ENCODE results near the gene ATF7IP2. TPM values are rescaled to one million over a fixed set of nuclear protein-coding genes. Genes with fewer than 3 reads are reported as not detected.

ATF7IP2 gene
- total RNA-seq, 1 donor from 2014 or later = 15.3 TPM

DNA sequence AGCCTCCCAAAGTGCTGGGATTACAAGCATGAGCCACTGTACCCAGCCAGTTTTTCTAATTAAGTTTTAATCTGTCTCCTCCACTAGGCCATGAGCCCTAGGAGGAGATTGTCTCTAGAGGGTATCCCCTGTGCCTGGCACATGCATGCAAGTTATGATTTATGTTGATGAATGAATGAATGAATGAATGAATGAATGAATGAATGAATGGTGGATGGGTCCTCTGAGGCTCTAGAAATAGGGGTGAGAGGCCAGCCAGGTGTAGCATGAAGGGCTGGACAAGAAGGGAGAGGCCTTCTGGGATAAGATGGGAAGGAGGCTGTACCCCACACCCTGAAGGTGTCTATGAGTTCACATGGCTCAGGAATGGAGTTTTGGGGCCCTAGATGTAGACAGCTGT lies 145.7 kb downstream of the ATF7IP2 start:
- no peak overlapping the region for H3K4me3 Mint-ChIP-seq (ENCODE audit: unreplicated experiment)
- no peak overlapping the region for H3K27ac Mint-ChIP-seq (ENCODE audit: unreplicated experiment)
- H3K4me1 Mint-ChIP-seq (ENCODE audit: unreplicated experiment) = no peaks in the 10 kb centered on the region
- no peaks in the 10 kb centered on the region for H3K9me3 Mint-ChIP-seq (ENCODE audit: unreplicated experiment)
- no peak for DNase-seq (ENCODE audit: low spot score)
- H3K36me3 Mint-ChIP-seq (ENCODE audit: low read depth, unreplicated experiment) = no peaks in the 10 kb centered on the region
- H3K27me3 Mint-ChIP-seq (ENCODE audit: unreplicated experiment) = peaks cover 2% of the 10 kb centered on the region
- TF ChIP-seq, protein P1, sequence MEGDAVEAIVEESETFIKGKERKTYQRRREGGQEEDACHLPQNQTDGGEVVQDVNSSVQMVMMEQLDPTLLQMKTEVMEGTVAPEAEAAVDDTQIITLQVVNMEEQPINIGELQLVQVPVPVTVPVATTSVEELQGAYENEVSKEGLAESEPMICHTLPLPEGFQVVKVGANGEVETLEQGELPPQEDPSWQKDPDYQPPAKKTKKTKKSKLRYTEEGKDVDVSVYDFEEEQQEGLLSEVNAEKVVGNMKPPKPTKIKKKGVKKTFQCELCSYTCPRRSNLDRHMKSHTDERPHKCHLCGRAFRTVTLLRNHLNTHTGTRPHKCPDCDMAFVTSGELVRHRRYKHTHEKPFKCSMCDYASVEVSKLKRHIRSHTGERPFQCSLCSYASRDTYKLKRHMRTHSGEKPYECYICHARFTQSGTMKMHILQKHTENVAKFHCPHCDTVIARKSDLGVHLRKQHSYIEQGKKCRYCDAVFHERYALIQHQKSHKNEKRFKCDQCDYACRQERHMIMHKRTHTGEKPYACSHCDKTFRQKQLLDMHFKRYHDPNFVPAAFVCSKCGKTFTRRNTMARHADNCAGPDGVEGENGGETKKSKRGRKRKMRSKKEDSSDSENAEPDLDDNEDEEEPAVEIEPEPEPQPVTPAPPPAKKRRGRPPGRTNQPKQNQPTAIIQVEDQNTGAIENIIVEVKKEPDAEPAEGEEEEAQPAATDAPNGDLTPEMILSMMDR (IDR thresholded peaks at IDR 0.05; ENCODE audit: unreplicated experiment) = no peak

Other genes starting within 250 kb of the ATF7IP2 start
- 0.03 TPM for gene GRIN2A, start 203.6 kb upstream of the ATF7IP2 start, total RNA-seq (ENCODE audit: unreplicated experiment)
- 8.6 TPM for gene EMP2, start 194.5 kb downstream of the ATF7IP2 start, total RNA-seq (ENCODE audit: unreplicated experiment)